Activated CD4-positive, CD25-positive, alpha-beta regulatory T cell treated with anti-CD3 and anti-CD28 coated beads, Interleukin-2, amount 50 U/mL, for 72 hours (primary cell): Measurements from ENCODE around the gene COMMD10.
A peak's percentile ranks its signal among the peaks of the same experiment; 100 is the strongest.
"Not testable (repeated sequence)": the region's sequence is repeated elsewhere in the genome, so short reads cannot be mapped to it uniquely, and the experiment has no call there.

ENCODE experiments used
- DNase-seq: peaks from one replicate; pipeline ENCODE4 v3.0.0; 2021

COMMD10 gene

GRCh38 chr5:116084871-116085715 lies at the start of gene COMMD10:
COMMD10 (plus strand) TSS chr5:116085025.
- peak; percentile 79 for DNase-seq

- no peak for DNase-seq
These were observed 49.7 kb upstream of the COMMD10 start for GRCh38 chr5:116035123-116035522.

GRCh38 chr5:116037236-116037822 lies 47.5 kb upstream of the COMMD10 start:
- DNase-seq: no peak

GRCh38 chr5:116038817-116039216 lies 46.0 kb upstream of the COMMD10 start:
- no peak for DNase-seq

GRCh38 chr5:116042375-116042774 lies 42.5 kb upstream of the COMMD10 start:
- DNase-seq: no peak

- no peak for DNase-seq
These were observed 40.8 kb upstream of the COMMD10 start for GRCh38 chr5:116044073-116044472.

GRCh38 chr5:116045821-116046220 lies 39.0 kb upstream of the COMMD10 start:
- no peak for DNase-seq

- DNase-seq: no peak
These were observed 38.6 kb upstream of the COMMD10 start for GRCh38 chr5:116046261-116046660.

- DNase-seq: no peak
These were observed 38.0 kb upstream of the COMMD10 start for GRCh38 chr5:116046823-116047222.

- DNase-seq: no peak
These were observed 26.4 kb upstream of the COMMD10 start for GRCh38 chr5:116058346-116058936.

- DNase-seq: no peak
These were observed 22.5 kb upstream of the COMMD10 start for GRCh38 chr5:116062352-116062751.

GRCh38 chr5:116063950-116064349 lies 20.9 kb upstream of the COMMD10 start:
- DNase-seq: no peak

GRCh38 chr5:116068028-116068632 lies 16.7 kb upstream of the COMMD10 start:
- DNase-seq: no peak

GRCh38 chr5:116071211-116071610 lies 13.6 kb upstream of the COMMD10 start:
- no peak for DNase-seq

- no peak for DNase-seq
These were observed 9.5 kb upstream of the COMMD10 start for GRCh38 chr5:116075191-116075831.

GRCh38 chr5:116076496-116076895 lies 8.3 kb upstream of the COMMD10 start:
- no peak for DNase-seq

GRCh38 chr5:116078199-116078598 lies 6.6 kb upstream of the COMMD10 start:
- no peak for DNase-seq

- no peak for DNase-seq
These were observed 536 bp upstream of the COMMD10 start for GRCh38 chr5:116084287-116084691.

GRCh38 chr5:116086309-116086708 lies 1.5 kb downstream of the COMMD10 start:
- not testable (repeated sequence) for DNase-seq

- DNase-seq: no peak
These were observed 3.2 kb downstream of the COMMD10 start for GRCh38 chr5:116088062-116088461.

GRCh38 chr5:116090302-116090701 lies 5.5 kb downstream of the COMMD10 start:
- no peak for DNase-seq

- no peak for DNase-seq
These were observed 6.6 kb downstream of the COMMD10 start for GRCh38 chr5:116091416-116091815.

GRCh38 chr5:116097301-116097700 lies 12.5 kb downstream of the COMMD10 start:
- DNase-seq: no peak
